ENCODE results near the gene MED12L. TPM values are rescaled to one million over a fixed set of nuclear protein-coding genes. Genes with fewer than 3 reads are reported as not detected.

The MED12L gene
- total RNA-seq, 1 experiment from 2014 or later, result 3.0 TPM

DNA sequence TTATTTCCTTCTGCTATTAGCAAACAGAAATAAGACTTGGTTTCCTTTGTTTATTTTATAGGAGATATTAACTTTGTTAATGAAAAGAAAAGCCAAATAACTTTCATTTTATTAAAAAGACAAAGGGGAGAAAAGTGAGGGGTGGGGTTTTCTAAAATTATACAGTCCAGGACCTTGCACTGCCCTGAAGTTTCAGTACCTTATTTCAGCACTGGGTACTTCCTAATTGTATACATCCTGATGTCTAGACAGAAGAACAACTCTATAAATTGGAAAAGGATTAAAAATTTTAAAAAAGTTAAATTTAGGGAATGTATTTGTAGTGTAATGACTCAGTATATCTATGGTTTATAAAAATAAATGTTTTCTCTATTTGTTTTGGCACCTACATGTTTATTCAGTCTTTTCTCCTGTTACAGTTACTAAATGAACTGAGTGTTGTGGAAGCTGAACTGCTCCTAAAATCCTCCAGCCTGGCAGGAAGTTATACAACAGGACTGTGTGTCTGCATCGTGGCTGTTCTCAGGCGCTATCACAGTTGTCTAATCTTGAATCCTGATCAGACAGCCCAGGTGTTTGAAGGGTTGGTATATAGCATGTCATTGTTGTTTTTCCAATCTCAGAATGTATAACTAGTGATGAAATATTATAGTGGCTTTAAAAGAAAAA, 271.5 kb downstream of the MED12L start:
- Histone ChIP-seq H3K4me1 (replicated peaks; ENCODE audit: insufficient read depth) (no peaks in the 10 kb centered on the region), H3K4me3 (no peak overlapping the region), H3K9me3 (ENCODE audit: insufficient read depth, low read depth) (no peaks in the 10 kb centered on the region), H3K4me2 (no peak overlapping the region), H3K79me2 (ENCODE audit: low read depth) (no peaks in the 10 kb centered on the region), H3K9me2 (ENCODE audit: insufficient read depth) (no peaks in the 10 kb centered on the region), H4K20me1 (ENCODE audit: insufficient read depth) (no peaks in the 10 kb centered on the region), H3F3A (ENCODE audit: insufficient read depth, low read depth) (no peaks in the 10 kb centered on the region; the same call in 1 of the 2 replicates), H3K36me3 (ENCODE audit: low read depth) (no peaks in the 10 kb centered on the region), H3K27me3 (ENCODE audit: insufficient read depth, low read depth) (no peaks in the 10 kb centered on the region), H3K27ac (no peak overlapping the region), H2AFZ (no peak overlapping the region)
- DNase-seq, result no peak
- TF ChIP-seq EZH2 (IDR thresholded peaks at IDR 0.05; ENCODE audit: low read depth), result no peak
- TF ChIP-seq, protein P1, sequence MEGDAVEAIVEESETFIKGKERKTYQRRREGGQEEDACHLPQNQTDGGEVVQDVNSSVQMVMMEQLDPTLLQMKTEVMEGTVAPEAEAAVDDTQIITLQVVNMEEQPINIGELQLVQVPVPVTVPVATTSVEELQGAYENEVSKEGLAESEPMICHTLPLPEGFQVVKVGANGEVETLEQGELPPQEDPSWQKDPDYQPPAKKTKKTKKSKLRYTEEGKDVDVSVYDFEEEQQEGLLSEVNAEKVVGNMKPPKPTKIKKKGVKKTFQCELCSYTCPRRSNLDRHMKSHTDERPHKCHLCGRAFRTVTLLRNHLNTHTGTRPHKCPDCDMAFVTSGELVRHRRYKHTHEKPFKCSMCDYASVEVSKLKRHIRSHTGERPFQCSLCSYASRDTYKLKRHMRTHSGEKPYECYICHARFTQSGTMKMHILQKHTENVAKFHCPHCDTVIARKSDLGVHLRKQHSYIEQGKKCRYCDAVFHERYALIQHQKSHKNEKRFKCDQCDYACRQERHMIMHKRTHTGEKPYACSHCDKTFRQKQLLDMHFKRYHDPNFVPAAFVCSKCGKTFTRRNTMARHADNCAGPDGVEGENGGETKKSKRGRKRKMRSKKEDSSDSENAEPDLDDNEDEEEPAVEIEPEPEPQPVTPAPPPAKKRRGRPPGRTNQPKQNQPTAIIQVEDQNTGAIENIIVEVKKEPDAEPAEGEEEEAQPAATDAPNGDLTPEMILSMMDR (conservative IDR thresholded peaks at IDR 0.05), result no peak
- intact Hi-C loops (cut with micrococcal nuclease; ENCODE audit: unreplicated experiment), result no loop called here
- no TSS peak for BruUV-seq (replicated peaks)
- CTCF ChIA-PET, result no interaction called here
- POLR2A ChIA-PET (ENCODE audit: unreplicated experiment), result no interaction called here

DNA sequence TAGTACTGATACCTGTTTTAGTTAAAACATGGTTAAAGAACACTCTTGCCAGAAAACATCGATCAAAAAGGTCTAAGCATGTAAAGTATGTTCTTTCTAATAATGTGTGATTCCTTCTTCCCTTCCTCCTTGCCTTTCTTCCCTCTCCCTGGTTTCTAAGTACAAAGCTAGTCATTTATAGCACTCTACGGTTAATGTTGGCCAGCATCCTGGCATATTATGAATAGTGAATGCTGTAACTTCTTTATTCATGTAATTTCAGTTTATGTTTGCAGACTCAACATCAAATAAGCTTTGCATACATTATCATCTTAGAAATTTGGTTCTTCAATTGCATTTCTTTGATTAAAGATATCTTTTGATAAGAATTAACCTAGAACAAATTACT, 272.0 kb downstream of the MED12L start:
- no peaks in the 10 kb centered on the region for H3K4me1 ChIP-seq (replicated peaks; ENCODE audit: insufficient read depth)
- H3K4me2 ChIP-seq, result no peak overlapping the region
- no peaks in the 10 kb centered on the region; the same call in 1 of the 2 replicates for H3F3A ChIP-seq (ENCODE audit: insufficient read depth, low read depth)
- no peak for DNase-seq
- intact Hi-C loops (cut with micrococcal nuclease; ENCODE audit: unreplicated experiment), result no loop called here
- H3K79me2 ChIP-seq (ENCODE audit: low read depth), result no peaks in the 10 kb centered on the region
- no peak overlapping the region for H2AFZ ChIP-seq
- BruUV-seq (replicated peaks), result no TSS peak
- no peaks in the 10 kb centered on the region for H4K20me1 ChIP-seq (ENCODE audit: insufficient read depth)
- no peaks in the 10 kb centered on the region for H3K9me3 ChIP-seq (ENCODE audit: insufficient read depth, low read depth)
- no peaks in the 10 kb centered on the region for H3K36me3 ChIP-seq (ENCODE audit: low read depth)
- ChIA-PET POLR2A (ENCODE audit: unreplicated experiment) (no interaction called here), CTCF (no interaction called here)
- H3K27me3 ChIP-seq (ENCODE audit: insufficient read depth, low read depth), result no peaks in the 10 kb centered on the region
- H3K9me2 ChIP-seq (ENCODE audit: insufficient read depth), result no peaks in the 10 kb centered on the region
- no peak for TF ChIP-seq EZH2 (IDR thresholded peaks at IDR 0.05; ENCODE audit: low read depth)
- H3K4me3 ChIP-seq, result no peak overlapping the region
- H3K27ac ChIP-seq, result no peak overlapping the region

- CTCF ChIA-PET, result no interaction called here
- H2AFZ ChIP-seq, result no peak overlapping the region
- no peaks in the 10 kb centered on the region for H3K4me1 ChIP-seq (replicated peaks; ENCODE audit: insufficient read depth)
- no peaks in the 10 kb centered on the region for H4K20me1 ChIP-seq (ENCODE audit: insufficient read depth)
- POLR2A ChIA-PET (ENCODE audit: unreplicated experiment), result interaction anchor here (0.6 kb wide), 1 partner anchor 24 kb away, joined by 4 read pairs; no protein-coding TSS in a partner anchor
- TF ChIP-seq EZH2 (IDR thresholded peaks at IDR 0.05; ENCODE audit: low read depth), result no peak
- TF ChIP-seq, protein P1 (conservative IDR thresholded peaks at IDR 0.05), result no peak
- H3K4me2 ChIP-seq, result no peak overlapping the region
- no peaks in the 10 kb centered on the region for H3K79me2 ChIP-seq (ENCODE audit: low read depth)
- no peaks in the 10 kb centered on the region; the same call in 1 of the 2 replicates for H3K9me2 ChIP-seq (ENCODE audit: insufficient read depth)
- no peak overlapping the region for H3K4me3 ChIP-seq
- no peaks in the 10 kb centered on the region for H3K9me3 ChIP-seq (ENCODE audit: insufficient read depth, low read depth)
- no TSS peak for BruUV-seq (replicated peaks)
- no peaks in the 10 kb centered on the region for H3K27me3 ChIP-seq (ENCODE audit: insufficient read depth, low read depth)
- H3F3A ChIP-seq (ENCODE audit: insufficient read depth, low read depth), result no peaks in the 10 kb centered on the region
- H3K36me3 ChIP-seq (ENCODE audit: low read depth), result no peaks in the 10 kb centered on the region
- no peak overlapping the region for H3K27ac ChIP-seq
- DNase-seq, result no peak
- intact Hi-C loops (cut with micrococcal nuclease; ENCODE audit: unreplicated experiment), result no loop called here
Observed at GRCh38 chr3:151362751-151363174, 277.3 kb downstream of the MED12L start.

- no peak overlapping the region; the same call in 1 of the 2 replicates for H2AFZ ChIP-seq
- no peaks in the 10 kb centered on the region for H4K20me1 ChIP-seq (ENCODE audit: insufficient read depth)
- no peak overlapping the region for H3K4me2 ChIP-seq
- no peaks in the 10 kb centered on the region for H3K36me3 ChIP-seq (ENCODE audit: low read depth)
- no peak overlapping the region for H3K27ac ChIP-seq
- no peak for DNase-seq
- no peaks in the 10 kb centered on the region for H3K9me3 ChIP-seq (ENCODE audit: insufficient read depth, low read depth)
- H3F3A ChIP-seq (ENCODE audit: insufficient read depth, low read depth), result no peaks in the 10 kb centered on the region
- H3K9me2 ChIP-seq (ENCODE audit: insufficient read depth), result no peaks in the 10 kb centered on the region; the same call in 1 of the 2 replicates
- intact Hi-C loops (cut with micrococcal nuclease; ENCODE audit: unreplicated experiment), result no loop called here
- H3K79me2 ChIP-seq (ENCODE audit: low read depth), result no peaks in the 10 kb centered on the region
- H3K4me3 ChIP-seq, result no peak overlapping the region
- ChIA-PET POLR2A (ENCODE audit: unreplicated experiment) (no interaction called here), CTCF (no interaction called here)
- no TSS peak for BruUV-seq (replicated peaks)
- TF ChIP-seq, protein P1 (conservative IDR thresholded peaks at IDR 0.05), result no peak
- no peak for TF ChIP-seq EZH2 (IDR thresholded peaks at IDR 0.05; ENCODE audit: low read depth)
- no peaks in the 10 kb centered on the region for H3K4me1 ChIP-seq (replicated peaks; ENCODE audit: insufficient read depth)
- no peaks in the 10 kb centered on the region for H3K27me3 ChIP-seq (ENCODE audit: insufficient read depth, low read depth)
Observed at GRCh38 chr3:151366993-151367392, 281.5 kb downstream of the MED12L start.
